Breast epithelium (tissue), 4 donors: ENCODE data around the gene TP53BP2. TPM values are rescaled to one million over a fixed set of nuclear protein-coding genes. Genes with fewer than 3 reads are reported as not detected.
A peak's percentile ranks its signal among the peaks of the same experiment; 100 is the strongest.

ENCODE experiments used
- DNase-seq, 2 donors: peaks; one replicate each; pipeline ENCODE4 v3.0.0-alpha.2; 2019; ENCODE audit warnings: low spot score in 2 of 2
- H3K27ac ChIP-seq, 2 donors: fragments of 200-600 bp; sonication (generic) in 1 of 2; one replicate each; pipeline ENCODE4 v1.5.1; 2016 to 2019; ENCODE audit warnings: mild to moderate bottlenecking in 1 of 2
- H3K27me3 ChIP-seq, 2 donors: fragments of 200-600 bp; sonication (generic) in 1 of 2; one replicate each; pipeline versions ENCODE4 v1.5.1 to v1.6.0; 2017 to 2019; ENCODE audit warnings: control low read depth in 1 of 2, mild to moderate bottlenecking in 1 of 2
- H3K36me3 ChIP-seq: fragments of 200-600 bp; one replicate; pipeline ENCODE4 v1.5.1; 2019
- H3K4me1 ChIP-seq, 2 donors: fragments of 200-600 bp; sonication (generic); one replicate each; pipeline ENCODE4 v1.5.1; 2016 to 2019; ENCODE audit warnings: control low read depth in 1 of 2
- H3K4me3 ChIP-seq, 3 donors: fragments of 200-600 bp; sonication (generic); 1 replicate in 2 of 3; 2 replicates in 1 of 3; pipeline ENCODE4 v1.5.1; 2016 to 2019; ENCODE audit warnings: mild to moderate bottlenecking in 3 of 3, moderate library complexity in 2 of 3
- H3K9me3 ChIP-seq, 2 donors: fragments of 200-600 bp; sonication (generic) in 1 of 2; one replicate each; pipeline ENCODE4 v1.5.1; 2016 to 2019; ENCODE audit warnings: control low read depth in 1 of 2
- CTCF ChIP-seq, 3 donors: fragments of 450-650 bp; IDR thresholded peaks; one replicate each; pipeline ENCODE4 v1.5.1; 2016 to 2017; ENCODE audit warnings: antibody characterized with exemption in 3 of 3, mild to moderate bottlenecking in 3 of 3, moderate library complexity in 3 of 3
- POLR2A ChIP-seq: fragments of 450-650 bp; IDR thresholded peaks from one replicate; pipeline ENCODE4 v1.6.1; 2016; ENCODE audit warnings: antibody characterized with exemption, mild to moderate bottlenecking, moderate library complexity
- POLR2AphosphoS5 ChIP-seq, 3 donors: sonication (generic); formaldehyde crosslinking; IDR thresholded peaks; one replicate each; pipeline ENCODE4 v1.6.1; 2017; ENCODE audit warnings: antibody characterized with exemption in 3 of 3
- intact Hi-C: fragments of 100-400 bp; cut with DNase I; formaldehyde crosslinking; loops from one replicate; pipeline ENCODE4 v1.15.1; 2023; ENCODE audit warnings: low total_unique reads
- total RNA-seq, 3 donors: library from RNA; depleted of rRNA; stranded (reverse); fragments of >200 nt; gene quantifications; one replicate each; pipeline ENCODE4 v1.1.0, GENCODE V29; 2016

Gene TP53BP2
- total RNA-seq, 3 donors from 2014 or later: 31.4 to 46.8 (median 38.0) TPM

GRCh38 chr1:223849352-223850254 is 3.9 kb upstream of the TP53BP2 start:
- Histone ChIP-seq H3K4me3 (peak overlapping the region in 2 of 3 donors; percentile 12 to 15), H3K27me3 (no peaks in the 10 kb centered on the region), H3K36me3 (no peaks in the 10 kb centered on the region), H3K4me1 (peaks cover 0 to 1% of the 10 kb centered on the region in 2 donors), H3K9me3 (no peaks in the 10 kb centered on the region), H3K27ac (peak overlapping the region in 1 of 2 donors; percentile 96)
- no peak for DNase-seq
- TF ChIP-seq POLR2A (no peak), CTCF (IDR thresholded peaks at IDR 0.05) (no peak), POLR2AphosphoS5 (IDR thresholded peaks at IDR 0.05) (no peak)
- intact Hi-C loops: no loop called here

GRCh38 chr1:223848536-223848935 is 2.8 kb upstream of the TP53BP2 start:
- no peak for TF ChIP-seq POLR2A
- no peak for TF ChIP-seq CTCF (IDR thresholded peaks at IDR 0.05)
- TF ChIP-seq POLR2AphosphoS5 (IDR thresholded peaks at IDR 0.05): no peak
- no peak overlapping the region for H3K4me3 ChIP-seq
- H3K4me1 ChIP-seq: peaks cover 0 to 6% of the 10 kb centered on the region in 2 donors
- DNase-seq: no peak
- peak overlapping the region in 1 of 2 donors; percentile 96 for H3K27ac ChIP-seq
- no peaks in the 10 kb centered on the region for H3K27me3 ChIP-seq
- H3K36me3 ChIP-seq: no peaks in the 10 kb centered on the region
- no peaks in the 10 kb centered on the region for H3K9me3 ChIP-seq
- intact Hi-C loops: no loop called here

- no peaks in the 10 kb centered on the region for H3K27me3 ChIP-seq
- H3K4me3 ChIP-seq: no peak overlapping the region
- peaks cover 0 to 6% of the 10 kb centered on the region in 2 donors for H3K4me1 ChIP-seq
- DNase-seq: no peak
- no peaks in the 10 kb centered on the region for H3K36me3 ChIP-seq
- no peak for TF ChIP-seq CTCF (IDR thresholded peaks at IDR 0.05)
- TF ChIP-seq POLR2AphosphoS5 (IDR thresholded peaks at IDR 0.05): no peak
- TF ChIP-seq POLR2A: no peak
- no peaks in the 10 kb centered on the region for H3K9me3 ChIP-seq
- intact Hi-C loops: no loop called here
- peak overlapping the region in 1 of 2 donors; percentile 96 for H3K27ac ChIP-seq
Observed at GRCh38 chr1:223847781-223848345, 2.1 kb upstream of the TP53BP2 start.

- H3K27me3 ChIP-seq: no peaks in the 10 kb centered on the region
- peak overlapping the region; percentile 96 to 100 for H3K27ac ChIP-seq
- no peaks in the 10 kb centered on the region for H3K36me3 ChIP-seq
- H3K9me3 ChIP-seq: no peaks in the 10 kb centered on the region
- H3K4me1 ChIP-seq: peaks cover 0 to 6% of the 10 kb centered on the region in 2 donors
- peak in 1 of 2 donors; percentile 41 for DNase-seq
- TF ChIP-seq POLR2AphosphoS5 (IDR thresholded peaks at IDR 0.05): peak in 2 of 3 donors; percentile 6 to 17
- TF ChIP-seq CTCF (IDR thresholded peaks at IDR 0.05): no peak
- no peak for TF ChIP-seq POLR2A
- intact Hi-C loops: no loop called here
- peak overlapping the region; percentile 85 to 90 (median 87) for H3K4me3 ChIP-seq
Observed at GRCh38 chr1:223845037-223845809, 524 bp downstream of the TP53BP2 start.
